AG09319 (cell line): ENCODE measurements around the gene CLHC1.

Source experiments
- DNase-seq: peaks from one replicate; pipeline ENCODE4 v3.0.0-alpha.2; 2010; ENCODE audit warnings: low read depth; ENCODE audit errors: extremely low read depth
- TF ChIP-seq, protein P1 (sequence below): IDR thresholded peaks from 2 replicates; pipeline ENCODE4 v1.5.1; 2011; ENCODE audit warnings: low read depth, mild to moderate bottlenecking, inconsistent platforms, low read length, moderate library complexity

Gene CLHC1

DNA sequence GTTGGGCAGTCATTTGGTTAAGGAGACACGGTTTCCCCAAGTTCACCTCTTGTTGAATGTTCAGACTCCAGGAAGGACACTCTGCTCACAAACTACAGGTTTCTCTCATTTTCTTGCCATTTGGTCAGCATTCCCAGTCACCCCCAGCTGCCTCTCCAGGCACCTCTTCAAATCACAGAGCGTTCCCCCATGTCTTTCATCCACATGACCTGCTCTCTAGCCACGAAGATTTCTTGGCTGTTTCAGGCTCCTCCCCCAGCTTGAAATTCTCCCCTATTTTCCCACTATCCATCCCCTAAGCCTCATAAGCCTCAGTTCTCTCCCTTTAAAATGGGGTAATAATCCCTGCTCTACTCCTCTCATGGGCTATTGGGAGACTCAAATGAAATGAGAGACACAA lies 92.8 kb downstream of the CLHC1 start:
- TF ChIP-seq, protein P1, sequence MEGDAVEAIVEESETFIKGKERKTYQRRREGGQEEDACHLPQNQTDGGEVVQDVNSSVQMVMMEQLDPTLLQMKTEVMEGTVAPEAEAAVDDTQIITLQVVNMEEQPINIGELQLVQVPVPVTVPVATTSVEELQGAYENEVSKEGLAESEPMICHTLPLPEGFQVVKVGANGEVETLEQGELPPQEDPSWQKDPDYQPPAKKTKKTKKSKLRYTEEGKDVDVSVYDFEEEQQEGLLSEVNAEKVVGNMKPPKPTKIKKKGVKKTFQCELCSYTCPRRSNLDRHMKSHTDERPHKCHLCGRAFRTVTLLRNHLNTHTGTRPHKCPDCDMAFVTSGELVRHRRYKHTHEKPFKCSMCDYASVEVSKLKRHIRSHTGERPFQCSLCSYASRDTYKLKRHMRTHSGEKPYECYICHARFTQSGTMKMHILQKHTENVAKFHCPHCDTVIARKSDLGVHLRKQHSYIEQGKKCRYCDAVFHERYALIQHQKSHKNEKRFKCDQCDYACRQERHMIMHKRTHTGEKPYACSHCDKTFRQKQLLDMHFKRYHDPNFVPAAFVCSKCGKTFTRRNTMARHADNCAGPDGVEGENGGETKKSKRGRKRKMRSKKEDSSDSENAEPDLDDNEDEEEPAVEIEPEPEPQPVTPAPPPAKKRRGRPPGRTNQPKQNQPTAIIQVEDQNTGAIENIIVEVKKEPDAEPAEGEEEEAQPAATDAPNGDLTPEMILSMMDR: no peak
- DNase-seq: no peak

- no peak for DNase-seq
- TF ChIP-seq, protein P1: no peak
Observed at GRCh38 chr2:55138882-55139229, 93.2 kb downstream of the CLHC1 start.

- DNase-seq: no peak
Observed at GRCh38 chr2:55138014-55138881, 93.8 kb downstream of the CLHC1 start.

DNA sequence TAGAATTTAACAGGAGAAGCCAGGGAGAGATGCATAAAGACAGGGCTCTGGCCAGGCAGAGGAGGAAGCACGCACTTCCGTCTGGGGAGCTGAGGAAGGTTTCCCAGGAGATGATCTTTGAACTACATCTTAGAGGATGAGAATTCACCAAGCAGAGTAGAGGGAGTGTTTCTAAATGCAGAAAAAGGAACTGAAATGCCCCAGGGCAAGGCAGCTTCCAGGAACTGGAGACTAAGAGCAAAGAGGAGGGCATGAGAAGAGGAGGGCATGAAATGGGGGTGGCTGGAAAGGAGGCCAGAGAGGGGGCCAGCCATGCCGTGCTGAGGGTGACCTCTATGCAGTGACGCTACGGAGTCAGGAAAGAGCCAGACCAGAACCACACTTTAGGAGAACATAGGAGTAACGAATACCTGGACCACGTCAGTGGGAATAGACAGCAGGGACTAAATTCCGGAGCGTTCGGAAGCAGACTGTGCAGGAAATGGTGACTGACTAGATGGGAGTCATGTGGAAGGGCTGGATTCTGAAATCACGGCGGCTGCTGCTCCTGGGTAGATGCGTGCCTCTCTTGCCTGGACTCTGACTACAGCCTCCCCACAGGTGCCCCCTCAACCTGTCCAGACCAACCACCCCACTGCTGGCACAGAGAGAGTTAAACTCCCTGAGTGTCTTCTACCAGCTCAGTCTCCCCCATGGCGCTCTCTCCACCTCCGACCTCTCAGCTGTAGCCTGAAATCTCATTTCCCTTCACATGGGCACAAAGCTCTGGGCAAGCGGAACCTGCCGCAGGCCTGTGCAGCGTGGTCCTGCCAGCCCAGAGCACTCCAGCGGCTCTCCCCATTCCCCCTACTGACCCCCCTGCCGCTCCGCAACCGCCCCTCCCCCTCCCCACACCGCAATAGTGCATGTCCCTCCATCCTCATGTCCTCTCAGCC lies 94.8 kb downstream of the CLHC1 start:
- TF ChIP-seq, protein P1: no peak

More at GRCh38 chr2:55138014-55138881, 93.8 kb downstream of the CLHC1 start:
- TF ChIP-seq, protein P1: no peak

GRCh38 chr2:55136138-55136541 lies 96.0 kb downstream of the CLHC1 start:
- no peak for DNase-seq
- TF ChIP-seq, protein P1: no peak

More for the DNA sequence above, 94.8 kb downstream of the CLHC1 start:
- no peak for DNase-seq

GRCh38 chr2:55135491-55135890 lies 96.6 kb downstream of the CLHC1 start:
- no peak for DNase-seq
- TF ChIP-seq, protein P1: no peak

DNA sequence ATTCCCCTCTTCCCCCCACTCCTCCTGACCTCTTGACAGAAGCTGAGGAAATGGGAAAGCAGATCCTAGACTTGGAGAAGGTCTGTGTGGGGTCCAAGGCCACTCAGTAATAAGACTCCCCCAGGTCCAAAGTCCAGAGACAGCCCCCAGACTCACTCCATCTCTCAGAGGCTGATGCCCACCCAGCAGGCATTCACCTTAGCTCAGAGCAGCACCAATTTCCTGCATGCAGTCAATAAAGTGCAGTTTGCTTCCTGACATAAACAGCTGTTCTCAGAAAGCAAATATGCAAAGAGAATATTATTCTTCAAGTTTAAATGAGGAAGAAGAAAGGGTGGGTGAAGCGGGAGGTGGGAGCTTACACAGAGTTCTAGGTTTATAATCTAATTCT lies 97.8 kb downstream of the CLHC1 start:
- TF ChIP-seq, protein P1: no peak
- no peak for DNase-seq
